Calu3 (cell line): ENCODE results near the gene MINK1. TPM values are rescaled to one million over a fixed set of nuclear protein-coding genes. Genes with fewer than 3 reads are reported as not detected.

Experiments used
- BruUV-seq: library from RNA; stranded (reverse); fragments of 400-500 nt; replicated peaks from 2 replicates; lab custom pipeline; 2021; lab: Mats Ljungman, UMichigan
- CTCF ChIA-PET: fragments of 300-600 bp; sonication (Branson Sonifier 250); formaldehyde crosslinking; loops from one replicate; lab custom pipeline; 2022; ENCODE audit warnings: antibody characterized with exemption; lab: Charles Lee
- DNase-seq: peaks from one replicate; pipeline ENCODE4 v3.0.0; 2022
- H3K27ac Mint-ChIP-seq: one replicate; pipeline ENCODE4 v1.8.0; 2022; ENCODE audit warnings: mixed read lengths; ENCODE audit not compliant: unreplicated experiment
- H3K27me3 Mint-ChIP-seq: one replicate; pipeline ENCODE4 v1.8.0; 2022; ENCODE audit warnings: mixed read lengths; ENCODE audit not compliant: unreplicated experiment
- H3K36me3 Mint-ChIP-seq: one replicate; pipeline ENCODE4 v1.8.0; 2022; ENCODE audit warnings: mild to moderate bottlenecking, moderate library complexity, mixed read lengths; ENCODE audit not compliant: insufficient read depth, unreplicated experiment
- H3K4me1 Mint-ChIP-seq: one replicate; pipeline ENCODE4 v1.8.0; 2022; ENCODE audit warnings: mild to moderate bottlenecking, low read depth, mixed read lengths; ENCODE audit not compliant: unreplicated experiment
- H3K4me3 Mint-ChIP-seq: one replicate; pipeline ENCODE4 v1.8.0; 2022; ENCODE audit warnings: mild to moderate bottlenecking, low read depth, moderate library complexity, mixed read lengths; ENCODE audit not compliant: unreplicated experiment
- H3K9me3 Mint-ChIP-seq: one replicate; pipeline ENCODE4 v1.8.0; 2022; ENCODE audit warnings: low read depth, mixed read lengths; ENCODE audit not compliant: unreplicated experiment
- intact Hi-C: fragments of 100-400 bp; cut with micrococcal nuclease; formaldehyde crosslinking; loops from one replicate; pipeline ENCODE4 v1.10.0; 2022; ENCODE audit not compliant: unreplicated experiment
- total RNA-seq: library from RNA; stranded (reverse); gene quantifications from 2 replicates; pipeline ENCODE4 v1.2.3, GENCODE V29; 2022
- TF ChIP-seq, protein P1 (sequence below): fragments of 200-600 bp; IDR thresholded peaks from one replicate; pipeline ENCODE4 v1.8.0; 2022; ENCODE audit warnings: antibody characterized with exemption; ENCODE audit not compliant: unreplicated experiment

The MINK1 gene
- total RNA-seq, 1 experiment from 2014 or later, result 86.8 TPM

DNA sequence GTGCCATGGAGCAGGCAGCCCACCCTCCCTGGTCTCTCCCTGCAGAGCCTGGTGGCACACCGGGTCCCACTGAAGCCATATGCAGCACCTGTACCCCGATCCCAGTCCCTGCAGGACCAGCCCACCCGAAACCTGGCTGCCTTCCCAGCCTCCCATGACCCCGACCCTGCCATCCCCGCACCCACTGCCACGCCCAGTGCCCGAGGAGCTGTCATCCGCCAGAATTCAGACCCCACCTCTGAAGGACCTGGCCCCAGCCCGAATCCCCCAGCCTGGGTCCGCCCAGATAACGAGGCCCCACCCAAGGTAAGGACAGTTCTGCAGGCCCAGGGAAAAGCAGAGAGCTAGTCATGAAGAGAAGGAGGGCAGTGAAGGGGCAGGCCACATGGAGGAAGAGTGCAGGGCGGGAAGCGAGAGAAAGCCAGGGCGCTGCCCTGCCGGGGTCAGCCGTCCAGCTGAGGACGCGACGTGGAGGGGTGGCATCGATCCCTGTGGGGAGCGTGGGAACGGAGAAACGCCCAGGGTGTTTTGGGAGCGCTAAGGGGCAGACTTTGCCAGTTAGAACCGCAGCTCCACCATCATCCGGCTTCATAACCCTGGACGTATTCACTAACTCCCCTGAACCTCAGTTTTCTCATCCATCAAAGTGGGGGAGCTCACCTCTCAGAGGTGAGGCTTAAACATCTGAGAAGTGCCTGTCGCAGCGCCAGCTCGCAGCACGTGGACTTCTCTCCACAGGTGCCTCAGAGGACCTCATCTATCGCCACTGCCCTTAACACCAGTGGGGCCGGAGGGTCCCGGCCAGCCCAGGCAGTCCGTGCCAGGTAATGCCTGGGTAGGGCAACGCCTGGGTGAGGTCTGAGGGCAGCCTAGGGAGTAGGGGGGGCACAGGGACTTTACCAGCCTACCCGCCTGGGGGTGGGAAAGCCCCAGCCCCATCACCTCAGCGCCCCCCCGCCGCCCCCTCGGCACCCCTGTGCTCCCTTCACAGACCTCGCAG lies 58.6 kb downstream of the MINK1 start:
- no peaks in the 10 kb centered on the region for H3K27me3 Mint-ChIP-seq
- no peak overlapping the region for H3K27ac Mint-ChIP-seq
- no peak overlapping the region for H3K4me3 Mint-ChIP-seq
- no peak for DNase-seq
- H3K9me3 Mint-ChIP-seq, result no peaks in the 10 kb centered on the region
- peaks cover 45% of the 10 kb centered on the region for H3K36me3 Mint-ChIP-seq
- TF ChIP-seq, protein P1, sequence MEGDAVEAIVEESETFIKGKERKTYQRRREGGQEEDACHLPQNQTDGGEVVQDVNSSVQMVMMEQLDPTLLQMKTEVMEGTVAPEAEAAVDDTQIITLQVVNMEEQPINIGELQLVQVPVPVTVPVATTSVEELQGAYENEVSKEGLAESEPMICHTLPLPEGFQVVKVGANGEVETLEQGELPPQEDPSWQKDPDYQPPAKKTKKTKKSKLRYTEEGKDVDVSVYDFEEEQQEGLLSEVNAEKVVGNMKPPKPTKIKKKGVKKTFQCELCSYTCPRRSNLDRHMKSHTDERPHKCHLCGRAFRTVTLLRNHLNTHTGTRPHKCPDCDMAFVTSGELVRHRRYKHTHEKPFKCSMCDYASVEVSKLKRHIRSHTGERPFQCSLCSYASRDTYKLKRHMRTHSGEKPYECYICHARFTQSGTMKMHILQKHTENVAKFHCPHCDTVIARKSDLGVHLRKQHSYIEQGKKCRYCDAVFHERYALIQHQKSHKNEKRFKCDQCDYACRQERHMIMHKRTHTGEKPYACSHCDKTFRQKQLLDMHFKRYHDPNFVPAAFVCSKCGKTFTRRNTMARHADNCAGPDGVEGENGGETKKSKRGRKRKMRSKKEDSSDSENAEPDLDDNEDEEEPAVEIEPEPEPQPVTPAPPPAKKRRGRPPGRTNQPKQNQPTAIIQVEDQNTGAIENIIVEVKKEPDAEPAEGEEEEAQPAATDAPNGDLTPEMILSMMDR, result no peak
- BruUV-seq, result no TSS peak
- intact Hi-C loops, result no loop called here
- H3K4me1 Mint-ChIP-seq, result no peaks in the 10 kb centered on the region
- CTCF ChIA-PET, result interaction anchor here (1.0 kb wide), 1 partner anchor 104 kb away, joined by 4 read pairs; no protein-coding TSS in a partner anchor

DNA sequence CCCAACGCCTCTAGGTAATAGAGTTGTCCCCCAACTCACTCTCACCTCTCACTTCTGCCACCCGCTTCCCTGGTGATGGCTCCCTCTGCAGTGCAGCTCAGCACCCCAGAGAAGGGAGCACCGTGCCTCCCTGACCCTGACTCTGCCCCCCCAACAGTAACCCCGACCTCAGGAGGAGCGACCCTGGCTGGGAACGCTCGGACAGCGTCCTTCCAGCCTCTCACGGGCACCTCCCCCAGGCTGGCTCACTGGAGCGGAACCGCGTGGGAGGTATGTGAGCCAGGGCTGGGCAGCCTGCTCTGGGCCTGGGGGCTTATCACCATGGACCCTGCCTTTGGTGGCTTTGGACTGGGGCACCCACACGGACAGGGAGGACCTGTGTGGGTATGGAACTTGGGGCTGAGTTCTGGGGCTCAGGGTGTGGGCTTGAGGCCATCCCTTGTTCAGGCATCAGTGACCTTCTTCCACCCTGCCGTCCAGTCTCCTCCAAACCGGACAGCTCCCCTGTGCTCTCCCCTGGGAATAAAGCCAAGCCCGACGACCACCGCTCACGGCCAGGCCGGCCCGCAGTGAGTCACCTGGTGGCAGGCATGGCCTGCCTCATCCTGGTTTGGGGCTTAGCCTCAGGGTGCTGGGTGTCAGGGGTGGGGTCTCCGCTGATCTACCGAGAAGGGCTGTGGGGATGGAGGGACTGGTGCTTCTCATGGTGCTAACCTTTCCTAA lies 59.5 kb downstream of the MINK1 start:
- DNase-seq, result no peak
- Mint-ChIP-seq H3K9me3 (no peaks in the 10 kb centered on the region), H3K4me1 (no peaks in the 10 kb centered on the region), H3K27me3 (no peaks in the 10 kb centered on the region), H3K27ac (no peak overlapping the region), H3K4me3 (no peak overlapping the region), H3K36me3 (peaks cover 36% of the 10 kb centered on the region)
- CTCF ChIA-PET, result no interaction called here
- intact Hi-C loops, result no loop called here
- TF ChIP-seq, protein P1, result no peak
- BruUV-seq, result no TSS peak

DNA sequence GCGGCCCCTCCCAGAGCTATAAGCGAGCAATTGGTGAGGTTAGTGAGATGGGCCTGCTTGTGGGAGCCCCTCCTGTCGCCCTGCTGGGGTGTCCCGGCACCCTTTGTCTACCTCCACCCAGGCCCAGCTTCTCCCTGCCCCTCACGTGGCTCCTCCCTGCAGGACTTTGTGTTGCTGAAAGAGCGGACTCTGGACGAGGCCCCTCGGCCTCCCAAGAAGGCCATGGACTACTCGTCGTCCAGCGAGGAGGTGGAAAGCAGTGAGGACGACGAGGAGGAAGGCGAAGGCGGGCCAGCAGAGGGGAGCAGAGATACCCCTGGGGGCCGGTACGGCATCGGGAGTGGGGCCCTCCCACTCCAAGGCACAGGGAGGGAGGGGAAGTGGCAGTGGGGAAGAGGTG lies 60.1 kb downstream of the MINK1 start:
- intact Hi-C loops, result no loop called here
- Mint-ChIP-seq H3K36me3 (peaks cover 36% of the 10 kb centered on the region), H3K27ac (no peak overlapping the region), H3K4me3 (no peak overlapping the region), H3K27me3 (no peaks in the 10 kb centered on the region), H3K9me3 (no peaks in the 10 kb centered on the region), H3K4me1 (no peaks in the 10 kb centered on the region)
- TF ChIP-seq, protein P1, result no peak
- CTCF ChIA-PET, result no interaction called here
- DNase-seq, result no peak
- BruUV-seq, result no TSS peak

DNA sequence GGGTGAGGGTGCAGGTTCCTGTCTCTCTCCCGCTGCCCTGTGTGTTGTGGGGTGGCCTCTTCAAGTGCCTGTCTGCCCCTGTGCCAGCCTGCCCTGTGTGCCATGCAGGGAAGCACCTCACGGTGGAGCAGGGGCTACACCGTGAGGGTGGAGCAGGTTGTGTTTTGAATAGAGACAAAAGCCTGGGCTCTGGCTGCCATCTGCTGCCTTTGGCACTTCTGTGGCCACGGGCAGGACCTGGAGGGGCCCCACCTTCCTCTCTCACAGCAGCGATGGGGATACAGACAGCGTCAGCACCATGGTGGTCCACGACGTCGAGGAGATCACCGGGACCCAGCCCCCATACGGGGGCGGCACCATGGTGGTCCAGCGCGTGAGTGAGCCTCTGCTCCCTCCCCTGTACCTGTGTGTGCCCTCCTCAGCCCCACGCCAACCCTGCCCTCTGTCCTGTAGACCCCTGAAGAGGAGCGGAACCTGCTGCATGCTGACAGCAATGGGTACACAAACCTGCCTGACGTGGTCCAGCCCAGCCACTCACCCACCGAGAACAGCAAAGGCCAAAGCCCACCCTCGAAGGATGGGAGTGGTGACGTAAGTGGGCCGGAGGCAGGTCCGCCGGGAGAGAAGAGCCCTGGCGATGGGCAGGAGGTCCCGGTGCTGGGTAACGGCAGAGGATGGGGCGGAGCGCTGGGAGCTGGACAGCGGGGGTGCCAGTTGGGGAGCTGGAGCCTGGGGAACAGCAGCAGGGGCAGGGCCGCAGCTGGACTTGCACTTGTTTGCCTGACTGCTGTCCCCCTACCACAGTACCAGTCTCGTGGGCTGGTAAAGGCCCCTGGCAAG lies 60.8 kb downstream of the MINK1 start:
- DNase-seq, result no peak
- Mint-ChIP-seq H3K4me3 (no peak overlapping the region), H3K9me3 (no peaks in the 10 kb centered on the region), H3K36me3 (peaks cover 34% of the 10 kb centered on the region), H3K27me3 (no peaks in the 10 kb centered on the region), H3K4me1 (no peaks in the 10 kb centered on the region), H3K27ac (no peak overlapping the region)
- intact Hi-C loops, result no loop called here
- TF ChIP-seq, protein P1, result no peak
- CTCF ChIA-PET, result no interaction called here
- no TSS peak for BruUV-seq
